Tibial artery (tissue), 4 donors: ENCODE data around the gene SLC5A1.

Source experiments
- DNase-seq, 2 donors: peaks; one replicate each; pipeline ENCODE4 v3.0.0-alpha.2; 2019
- H3K27ac ChIP-seq, 2 donors: fragments of 200-600 bp; sonication (generic) in 1 of 2; 1 replicate in 1 of 2; 2 replicates in 1 of 2; pipeline ENCODE4 v1.5.1; 2018 to 2019; ENCODE audit warnings: mild to moderate bottlenecking in 1 of 2
- H3K27me3 ChIP-seq, 2 donors: fragments of 200-600 bp; sonication (generic) in 1 of 2; one replicate each; pipeline versions ENCODE4 v1.5.1 to v1.6.0; 2016 to 2019
- H3K36me3 ChIP-seq, 3 donors: fragments of 200-600 bp; sonication (generic) in 2 of 3; one replicate each; pipeline ENCODE4 v1.5.1; 2016 to 2019; ENCODE audit warnings: mild to moderate bottlenecking in 2 of 3
- H3K4me1 ChIP-seq, 4 donors: fragments of 200-600 bp; sonication (generic) in 2 of 4; 1 replicate in 3 of 4; 2 replicates in 1 of 4; pipeline ENCODE4 v1.5.1; 2016 to 2019
- H3K4me3 ChIP-seq, 2 donors: fragments of 200-600 bp; sonication (generic) in 1 of 2; 1 replicate in 1 of 2; 2 replicates in 1 of 2; pipeline ENCODE4 v1.5.1; 2018 to 2019; ENCODE audit warnings: mild to moderate bottlenecking in 2 of 2
- H3K9me3 ChIP-seq, 3 donors: fragments of 200-600 bp; sonication (generic) in 1 of 3; one replicate each; pipeline ENCODE4 v1.5.1; 2016 to 2019
- CTCF ChIP-seq, 2 experiments: fragments of 200-600 bp in 1 of 2; fragments of 450-650 bp in 1 of 2; IDR thresholded peaks; one replicate each; pipeline ENCODE4 v1.5.1; 2017 to 2019; ENCODE audit warnings: antibody characterized with exemption in 2 of 2, mild to moderate bottlenecking in 1 of 2, moderate library complexity in 1 of 2
- intact Hi-C: fragments of 100-400 bp; cut with DNase I; formaldehyde crosslinking; loops from one replicate; pipeline ENCODE4 v1.15.0; 2023; ENCODE audit warnings: low total_unique reads

SLC5A1 gene

GRCh38 chr22:32042924-32043323, at the start of gene SLC5A1:
Gene SLC5A1, plus strand, starts transcription at chr22:32043261. Its CDS starts 21 bp downstream, at chr22:32043282.
- H3K4me3 ChIP-seq = no peak within 1 kb of the TSS
- H3K4me1 ChIP-seq = no peaks in the 10 kb centered on the region
- TF ChIP-seq CTCF (IDR thresholded peaks at IDR 0.05) = no peak
- no peaks in the 10 kb centered on the region for H3K9me3 ChIP-seq
- DNase-seq = no peak
- peaks cover 0 to 36% of the 10 kb centered on the region in 2 donors for H3K27me3 ChIP-seq
- H3K36me3 ChIP-seq = no peaks in the 10 kb centered on the region
- intact Hi-C loops = no loop called here
- H3K27ac ChIP-seq = no peak within 1 kb of the TSS

- no peaks in the 10 kb centered on the region for H3K4me1 ChIP-seq
- H3K9me3 ChIP-seq = no peaks in the 10 kb centered on the region
- peaks cover 0 to 11% of the 10 kb centered on the region in 2 donors for H3K27me3 ChIP-seq
- no peak for TF ChIP-seq CTCF (IDR thresholded peaks at IDR 0.05)
- H3K36me3 ChIP-seq = no peaks in the 10 kb centered on the region
- H3K27ac ChIP-seq = no peak overlapping the region
- no peak overlapping the region for H3K4me3 ChIP-seq
- intact Hi-C loops = no loop called here
- DNase-seq = no peak
Observed at GRCh38 chr22:31995046-31995445, 48.0 kb upstream of the SLC5A1 start.

GRCh38 chr22:31995807-31996206, 47.3 kb upstream of the SLC5A1 start:
- Histone ChIP-seq H3K4me3 (no peak overlapping the region), H3K36me3 (no peaks in the 10 kb centered on the region), H3K27ac (no peak overlapping the region), H3K4me1 (no peaks in the 10 kb centered on the region), H3K9me3 (no peaks in the 10 kb centered on the region), H3K27me3 (peaks cover 0 to 11% of the 10 kb centered on the region in 2 donors)
- intact Hi-C loops = no loop called here
- no peak for DNase-seq
- no peak for TF ChIP-seq CTCF (IDR thresholded peaks at IDR 0.05)

- Histone ChIP-seq H3K9me3 (no peaks in the 10 kb centered on the region), H3K36me3 (no peaks in the 10 kb centered on the region), H3K4me3 (no peak overlapping the region), H3K4me1 (no peaks in the 10 kb centered on the region), H3K27me3 (peaks cover 0 to 11% of the 10 kb centered on the region in 2 donors), H3K27ac (no peak overlapping the region)
- intact Hi-C loops = no loop called here
- no peak for TF ChIP-seq CTCF (IDR thresholded peaks at IDR 0.05)
- DNase-seq = no peak
Observed at GRCh38 chr22:31998784-31999385, 44.2 kb upstream of the SLC5A1 start.

- H3K36me3 ChIP-seq = no peaks in the 10 kb centered on the region
- H3K27me3 ChIP-seq = peaks cover 0 to 9% of the 10 kb centered on the region in 2 donors
- no peak for TF ChIP-seq CTCF (IDR thresholded peaks at IDR 0.05)
- H3K4me3 ChIP-seq = no peak overlapping the region
- H3K27ac ChIP-seq = no peak overlapping the region
- no peak for DNase-seq
- H3K9me3 ChIP-seq = no peaks in the 10 kb centered on the region
- no peaks in the 10 kb centered on the region for H3K4me1 ChIP-seq
- intact Hi-C loops = no loop called here
Observed at GRCh38 chr22:32000181-32000580, 42.9 kb upstream of the SLC5A1 start.

- no peak overlapping the region for H3K4me3 ChIP-seq
- no peak for TF ChIP-seq CTCF (IDR thresholded peaks at IDR 0.05)
- no peak overlapping the region for H3K27ac ChIP-seq
- H3K4me1 ChIP-seq = no peaks in the 10 kb centered on the region
- no peaks in the 10 kb centered on the region for H3K9me3 ChIP-seq
- DNase-seq = no peak
- intact Hi-C loops = no loop called here
- no peaks in the 10 kb centered on the region for H3K27me3 ChIP-seq
- no peaks in the 10 kb centered on the region for H3K36me3 ChIP-seq
Observed at GRCh38 chr22:32005453-32005852, 37.6 kb upstream of the SLC5A1 start.
